GM19023 (cell line): Measurements from ENCODE around the gene COA7.
A peak's percentile ranks its signal among the peaks of the same experiment; 100 is the strongest.

Experiments used
- ATAC-seq: cut with Tn5 transposase; IDR thresholded peaks from one replicate; pipeline ENCODE4 v1.9.1; 2021; ENCODE audit warnings: mild to moderate bottlenecking, moderate library complexity; ENCODE audit not compliant: unreplicated experiment

COA7 gene

DNA sequence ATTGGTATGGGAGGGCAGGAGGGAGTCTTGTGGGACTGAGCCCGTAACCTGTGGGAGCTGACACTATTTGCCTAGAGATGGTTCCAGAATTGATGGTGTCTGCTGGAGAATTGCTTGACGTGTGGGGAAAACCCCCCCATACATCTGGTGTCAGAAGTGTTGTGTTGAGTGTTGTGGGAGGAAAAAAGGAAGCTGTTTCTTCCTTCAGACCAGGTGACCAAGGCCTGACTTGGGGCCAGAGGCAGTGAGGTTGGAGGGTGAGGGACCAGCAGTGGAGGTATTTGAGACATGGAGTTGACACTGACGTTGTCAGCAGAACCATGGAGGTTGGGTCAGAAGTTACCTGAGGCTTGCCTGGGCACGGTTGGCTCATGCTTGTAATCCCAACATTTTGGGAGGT lies 56.8 kb downstream of the COA7 start:
- no peak for ATAC-seq

DNA sequence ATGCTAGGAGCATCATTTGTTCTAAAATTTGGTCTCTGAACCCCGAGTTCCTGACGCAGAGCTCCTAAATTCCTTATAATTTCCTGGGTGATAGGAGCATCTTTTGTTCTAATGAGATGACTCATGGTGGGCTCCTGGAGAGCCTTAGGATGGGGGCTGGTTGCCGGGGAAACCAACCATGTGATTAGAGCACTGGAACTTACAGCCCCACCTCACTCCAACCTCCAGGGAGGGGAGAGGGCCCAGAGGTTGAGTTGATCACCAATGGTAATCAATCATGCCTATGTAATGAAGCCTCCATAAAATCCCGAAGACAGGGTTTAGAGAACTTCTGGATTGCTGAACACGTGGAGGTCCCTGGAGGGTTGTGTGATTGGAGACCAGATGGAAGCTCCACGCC lies 57.5 kb downstream of the COA7 start:
- ATAC-seq: no peak

DNA sequence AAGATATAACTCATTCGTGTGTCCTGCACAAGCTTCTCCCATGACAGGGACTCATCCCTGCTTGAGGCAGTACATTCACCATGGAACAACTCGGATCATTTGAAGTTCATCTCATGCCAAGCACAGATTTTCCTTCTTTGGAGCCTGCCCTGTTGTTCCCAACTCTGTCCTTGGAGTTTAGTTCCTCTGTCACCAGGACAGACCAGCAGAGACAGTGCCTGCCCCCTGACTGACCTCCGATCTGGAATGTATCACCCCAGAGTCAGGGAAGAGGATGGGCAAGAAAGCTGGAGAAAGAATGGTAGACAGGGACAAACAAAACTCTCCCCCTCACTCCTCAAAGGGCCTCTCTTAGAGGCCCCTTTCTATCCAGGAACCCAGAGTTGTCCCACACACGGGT lies 60.2 kb downstream of the COA7 start:
- no peak for ATAC-seq

DNA sequence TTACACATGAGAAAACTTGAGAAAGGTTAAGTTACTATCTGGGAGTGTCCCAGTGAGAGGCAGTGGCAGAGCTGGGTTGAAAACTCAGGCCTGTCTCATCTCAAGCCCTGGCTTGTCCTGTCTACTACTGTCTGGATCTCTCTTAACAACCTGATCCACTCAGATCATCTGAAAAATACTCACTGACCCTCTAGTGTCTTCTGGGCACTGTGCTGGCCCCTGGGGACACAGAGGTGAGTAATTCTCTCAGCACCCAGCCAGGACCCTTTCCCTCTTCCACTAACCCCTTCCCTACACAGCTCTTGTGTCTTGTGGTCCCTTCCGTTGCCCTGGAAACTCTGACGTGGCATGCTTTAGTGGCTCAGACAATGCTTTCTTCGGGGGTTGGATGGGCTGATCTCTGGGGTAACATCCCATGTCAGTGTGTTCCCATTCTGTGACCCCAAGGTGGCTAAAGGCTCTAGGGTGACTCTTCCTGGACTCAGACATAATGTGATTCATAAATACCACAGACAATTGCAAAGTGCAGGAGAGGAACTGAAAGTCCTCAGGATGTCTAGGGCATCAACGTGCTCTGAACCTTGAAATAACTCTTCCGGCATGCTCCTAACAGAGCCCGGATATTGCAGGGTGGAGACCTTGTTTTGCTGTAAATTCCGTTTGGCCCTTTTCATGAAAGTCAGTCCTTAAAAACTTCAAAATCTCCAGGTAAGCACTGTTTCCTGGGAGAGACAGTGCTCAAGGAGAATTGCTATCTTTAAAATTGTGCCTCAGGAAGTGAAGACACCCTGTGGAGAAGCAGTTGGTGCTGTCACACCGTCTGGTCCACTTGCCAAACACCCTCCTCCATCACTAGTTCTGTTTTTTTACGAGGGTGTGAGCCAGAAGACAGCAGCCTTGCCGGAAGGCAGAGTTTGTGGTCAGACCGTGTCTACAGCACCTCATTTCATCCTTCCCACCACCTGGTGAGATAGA lies 61.1 kb downstream of the COA7 start:
- ATAC-seq: peak; percentile 64

DNA sequence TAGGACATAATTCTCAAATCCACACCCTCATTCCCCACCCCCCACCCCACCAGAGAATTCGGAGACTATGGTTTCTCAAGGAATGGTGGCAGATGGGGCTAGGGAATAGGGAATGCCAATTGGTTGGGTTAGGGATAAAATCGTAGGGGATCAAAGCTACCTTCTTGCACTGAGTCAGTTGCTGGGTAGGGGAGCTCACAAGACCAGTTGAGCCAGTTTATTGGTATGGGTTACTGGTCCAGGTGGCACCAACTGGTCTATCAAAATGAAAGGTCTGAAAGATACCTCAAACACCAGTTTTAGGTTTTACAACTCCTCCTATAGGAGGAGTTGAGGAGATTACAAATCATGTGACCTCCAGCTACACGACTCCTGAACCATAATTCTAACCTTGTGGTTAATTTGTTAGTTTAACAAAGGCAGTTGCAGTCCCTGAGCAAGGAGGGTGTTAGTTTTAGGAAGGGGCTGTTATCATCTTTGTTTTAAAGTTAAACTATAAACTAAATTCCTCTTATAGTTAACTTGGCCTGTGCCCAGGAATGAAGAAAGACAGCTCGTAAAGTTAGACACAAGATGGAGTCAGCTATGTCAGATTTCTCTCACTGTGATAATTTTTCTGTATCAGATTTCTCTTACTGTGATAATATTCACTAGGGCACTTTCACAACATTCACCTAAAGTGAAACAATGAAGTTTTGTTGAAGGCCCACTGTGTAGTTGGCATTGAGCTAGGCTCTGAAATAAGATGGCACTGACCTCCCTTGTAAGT lies 62.6 kb downstream of the COA7 start:
- ATAC-seq: no peak
